Measurements from ENCODE around the gene KLHL1. TPM values are rescaled to one million over a fixed set of nuclear protein-coding genes. Genes with fewer than 3 reads are reported as not detected.

The KLHL1 gene
- polyA plus RNA-seq, 1 experiment, result not detected

DNA sequence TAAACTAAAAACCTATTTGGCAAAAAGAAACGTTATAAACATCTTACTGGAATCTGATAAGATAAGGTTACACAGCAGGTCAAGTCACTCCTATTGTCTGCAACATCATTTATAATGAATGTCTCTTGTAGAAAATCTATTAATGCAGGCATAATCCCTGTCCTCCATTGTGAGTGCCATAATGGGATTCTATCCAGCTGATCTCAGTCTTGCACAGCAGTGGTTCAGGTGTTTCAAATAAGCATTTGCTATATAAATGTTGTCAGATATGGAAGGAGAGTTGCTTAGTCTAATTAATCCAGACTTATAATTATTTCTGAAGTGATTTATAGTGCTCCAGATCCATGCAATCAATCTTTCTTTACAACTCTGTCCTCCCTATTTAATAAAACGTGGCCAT is 187.1 kb downstream of the KLHL1 start:
- TF ChIP-seq, protein P1, sequence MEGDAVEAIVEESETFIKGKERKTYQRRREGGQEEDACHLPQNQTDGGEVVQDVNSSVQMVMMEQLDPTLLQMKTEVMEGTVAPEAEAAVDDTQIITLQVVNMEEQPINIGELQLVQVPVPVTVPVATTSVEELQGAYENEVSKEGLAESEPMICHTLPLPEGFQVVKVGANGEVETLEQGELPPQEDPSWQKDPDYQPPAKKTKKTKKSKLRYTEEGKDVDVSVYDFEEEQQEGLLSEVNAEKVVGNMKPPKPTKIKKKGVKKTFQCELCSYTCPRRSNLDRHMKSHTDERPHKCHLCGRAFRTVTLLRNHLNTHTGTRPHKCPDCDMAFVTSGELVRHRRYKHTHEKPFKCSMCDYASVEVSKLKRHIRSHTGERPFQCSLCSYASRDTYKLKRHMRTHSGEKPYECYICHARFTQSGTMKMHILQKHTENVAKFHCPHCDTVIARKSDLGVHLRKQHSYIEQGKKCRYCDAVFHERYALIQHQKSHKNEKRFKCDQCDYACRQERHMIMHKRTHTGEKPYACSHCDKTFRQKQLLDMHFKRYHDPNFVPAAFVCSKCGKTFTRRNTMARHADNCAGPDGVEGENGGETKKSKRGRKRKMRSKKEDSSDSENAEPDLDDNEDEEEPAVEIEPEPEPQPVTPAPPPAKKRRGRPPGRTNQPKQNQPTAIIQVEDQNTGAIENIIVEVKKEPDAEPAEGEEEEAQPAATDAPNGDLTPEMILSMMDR (IDR thresholded peaks at IDR 0.05; ENCODE audit: low read depth, low read length), result no peak
- no peak overlapping the region for H3K27ac ChIP-seq (ENCODE audit: low read depth, low read length)
- CTCF ChIA-PET, result no interaction called here
- POLR2A ChIA-PET, result no interaction called here
- H3K9me3 ChIP-seq (ENCODE audit: control insufficient read depth, insufficient read depth, low read length), result peaks cover 19% of the 10 kb centered on the region
- no peak overlapping the region for H3K4me3 ChIP-seq (ENCODE audit: low read depth, low read length)
- DNase-seq (ENCODE audit: low read depth, low spot score), result no peak
- no peaks in the 10 kb centered on the region for H3K27me3 ChIP-seq (ENCODE audit: control insufficient read depth, insufficient read depth, low read length)

DNA sequence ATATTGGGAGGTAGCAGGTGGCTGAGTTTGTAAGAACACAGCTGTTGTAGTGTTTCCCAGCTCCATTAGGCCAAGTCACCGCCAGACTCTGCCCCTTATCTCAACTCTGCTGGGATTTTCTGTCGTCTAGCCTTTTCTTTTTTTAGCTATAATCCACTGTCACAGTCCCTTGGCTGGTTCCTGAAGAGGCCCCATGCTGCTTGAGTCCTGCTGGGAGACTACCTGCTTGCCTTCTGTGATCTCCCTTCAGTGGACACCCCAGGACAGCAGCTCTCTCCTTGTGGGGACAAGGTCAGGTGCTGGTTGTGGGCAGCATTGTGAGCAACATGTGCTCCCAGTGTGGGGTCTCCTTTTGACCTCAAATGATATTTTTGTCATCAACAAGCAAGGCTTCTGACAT is 195.6 kb downstream of the KLHL1 start:
- ChIA-PET CTCF (no interaction called here), POLR2A (no interaction called here)
- TF ChIP-seq, protein P1 (IDR thresholded peaks at IDR 0.05; ENCODE audit: low read depth, low read length), result no peak
- H3K9me3 ChIP-seq (ENCODE audit: control insufficient read depth, insufficient read depth, low read length), result peaks cover 10% of the 10 kb centered on the region
- no peak for DNase-seq (ENCODE audit: low read depth, low spot score)
- H3K27ac ChIP-seq (ENCODE audit: low read depth, low read length), result no peak overlapping the region
- H3K27me3 ChIP-seq (ENCODE audit: control insufficient read depth, insufficient read depth, low read length), result no peaks in the 10 kb centered on the region
- no peak overlapping the region for H3K4me3 ChIP-seq (ENCODE audit: low read depth, low read length)

GRCh38 chr13:69910800-69911199 is 197.5 kb downstream of the KLHL1 start:
- no peak overlapping the region for H3K4me3 ChIP-seq (ENCODE audit: low read depth, low read length)
- H3K27ac ChIP-seq (ENCODE audit: low read depth, low read length), result no peak overlapping the region
- DNase-seq (ENCODE audit: low read depth, low spot score), result no peak
- peaks cover 10% of the 10 kb centered on the region for H3K9me3 ChIP-seq (ENCODE audit: control insufficient read depth, insufficient read depth, low read length)
- TF ChIP-seq, protein P1 (IDR thresholded peaks at IDR 0.05; ENCODE audit: low read depth, low read length), result no peak
- no peaks in the 10 kb centered on the region for H3K27me3 ChIP-seq (ENCODE audit: control insufficient read depth, insufficient read depth, low read length)
- CTCF ChIA-PET, result no interaction called here
- POLR2A ChIA-PET, result no interaction called here

- H3K9me3 ChIP-seq (ENCODE audit: control insufficient read depth, insufficient read depth, low read length), result peaks cover 10% of the 10 kb centered on the region
- ChIA-PET CTCF (no interaction called here), POLR2A (no interaction called here)
- H3K27ac ChIP-seq (ENCODE audit: low read depth, low read length), result no peak overlapping the region
- H3K4me3 ChIP-seq (ENCODE audit: low read depth, low read length), result no peak overlapping the region
- TF ChIP-seq, protein P1 (IDR thresholded peaks at IDR 0.05; ENCODE audit: low read depth, low read length), result no peak
- no peaks in the 10 kb centered on the region for H3K27me3 ChIP-seq (ENCODE audit: control insufficient read depth, insufficient read depth, low read length)
- DNase-seq (ENCODE audit: low read depth, low spot score), result no peak
These were observed 203.5 kb downstream of the KLHL1 start for GRCh38 chr13:69904784-69905183.

- no peak for DNase-seq (ENCODE audit: low read depth, low spot score)
- TF ChIP-seq, protein P1 (IDR thresholded peaks at IDR 0.05; ENCODE audit: low read depth, low read length), result no peak
- POLR2A ChIA-PET, result no interaction called here
- no peak overlapping the region for H3K27ac ChIP-seq (ENCODE audit: low read depth, low read length)
- CTCF ChIA-PET, result no interaction called here
- peaks cover 12% of the 10 kb centered on the region for H3K9me3 ChIP-seq (ENCODE audit: control insufficient read depth, insufficient read depth, low read length)
- H3K4me3 ChIP-seq (ENCODE audit: low read depth, low read length), result no peak overlapping the region
- H3K27me3 ChIP-seq (ENCODE audit: control insufficient read depth, insufficient read depth, low read length), result no peaks in the 10 kb centered on the region
These were observed 205.2 kb downstream of the KLHL1 start for GRCh38 chr13:69903081-69903480.
